H1 (cell line): Measurements from ENCODE around the gene POLR3GL. TPM values are rescaled to one million over a fixed set of nuclear protein-coding genes. Genes with fewer than 3 reads are reported as not detected.
A peak's percentile ranks its signal among the peaks of the same experiment; 100 is the strongest.

Experiments
- CTCF ChIA-PET: fragments of 300-600 bp; sonication (Branson Sonifier 250); formaldehyde crosslinking; loops from one replicate; lab custom pipeline; 2021; ENCODE audit not compliant: partially characterized antibody; lab: Charles Lee
- POLR2A ChIA-PET: fragments of 300-600 bp; sonication (Branson Sonifier 250); formaldehyde crosslinking; loops from one replicate; lab custom pipeline; 2021; ENCODE audit warnings: inconsistent platforms; ENCODE audit not compliant: partially characterized antibody; lab: Charles Lee
- DNase-seq, 2 experiments: peaks; one replicate each; pipeline versions ENCODE4 v3.0.0 to v3.0.0-alpha.2; 2010 to 2022; ENCODE audit warnings: low spot score in 2 of 2, low read depth in 1 of 2, mixed read lengths in 1 of 2
- FAIRE-seq: peaks from 2 replicates; lab custom pipeline; 2011; peaks lifted over from hg19 to GRCh38; lab: Jason Lieb, UNC
- H2AFZ ChIP-seq: 2 replicates; pipeline ENCODE4 v1.8.1; 2012; ENCODE audit warnings: low read length, inconsistent platforms
- H2AK5ac ChIP-seq: 2 replicates; pipeline ENCODE4 v1.6.1; 2013; ENCODE audit warnings: low read depth, low read length
- H2BK120ac ChIP-seq: replicated peaks from 2 replicates; pipeline ENCODE3; 2013; ENCODE audit warnings: low read depth, low read length, inconsistent platforms
- H2BK12ac ChIP-seq: 2 replicates; pipeline ENCODE4 v1.6.1; 2013; ENCODE audit warnings: low read depth, low read length
- H2BK15ac ChIP-seq: 2 replicates; pipeline ENCODE4 v1.6.1; 2013; ENCODE audit warnings: low read length
- H2BK20ac ChIP-seq: 2 replicates; pipeline ENCODE4 v1.6.1; 2013; ENCODE audit warnings: low read length
- H2BK5ac ChIP-seq: 2 replicates; pipeline ENCODE4 v1.6.1; 2013; ENCODE audit warnings: low read depth, low read length
- H3K14ac ChIP-seq: 2 replicates; pipeline ENCODE4 v1.6.1; 2013; ENCODE audit warnings: inconsistent platforms; ENCODE audit not compliant: insufficient read length
- H3K18ac ChIP-seq: 2 replicates; pipeline ENCODE4 v1.6.1; 2013; ENCODE audit warnings: low read length; ENCODE audit errors: extremely low read depth
- H3K23ac ChIP-seq: 2 replicates; pipeline ENCODE4 v1.6.1; 2013; ENCODE audit warnings: inconsistent platforms; ENCODE audit not compliant: insufficient read length
- H3K23me2 ChIP-seq: 2 replicates; pipeline ENCODE4 v1.6.1; 2013; ENCODE audit warnings: low read depth, low read length
- H3K27ac ChIP-seq: 2 replicates; pipeline ENCODE4 v1.6.1; 2011; ENCODE audit warnings: low read depth, low read length, inconsistent platforms
- H3K27me3 ChIP-seq, 4 experiments: replicated peaks in 1 of 4; 1 replicate in 1 of 4; 2 replicates in 3 of 4; pipeline versions ENCODE4 v1.6.1 to v1.8.1; 2011 to 2013; ENCODE audit warnings: low read length in 3 of 4, mild to moderate bottlenecking in 3 of 4, inconsistent platforms in 2 of 4, mixed read lengths in 2 of 4, moderate library complexity in 1 of 4; ENCODE audit not compliant: control insufficient read depth in 3 of 4, insufficient read depth in 3 of 4; ENCODE audit errors: extremely low read depth in 1 of 4
- H3K36me3 ChIP-seq, 4 experiments: 2 replicates each; pipeline versions ENCODE4 v1.6.1 to v1.8.1; 2011 to 2013; ENCODE audit warnings: mild to moderate bottlenecking in 4 of 4, low read length in 3 of 4, moderate library complexity in 2 of 4, control low read depth in 1 of 4, inconsistent platforms in 1 of 4; ENCODE audit not compliant: insufficient read depth in 4 of 4, control insufficient read depth in 2 of 4
- H3K4ac ChIP-seq: replicated peaks from 2 replicates; pipeline ENCODE3; 2013; ENCODE audit warnings: low read length, low read depth, mixed read lengths, inconsistent platforms; ENCODE audit not compliant: insufficient read length
- H3K4me1 ChIP-seq, 4 experiments: replicated peaks in 1 of 4; 1 replicate in 1 of 4; 2 replicates in 3 of 4; pipeline versions ENCODE4 v1.6.1 to v1.8.1; 2011 to 2013; ENCODE audit warnings: low read length in 3 of 4, inconsistent platforms in 2 of 4, mixed read lengths in 1 of 4; ENCODE audit not compliant: insufficient read depth in 4 of 4, control insufficient read depth in 3 of 4
- H3K4me2 ChIP-seq, 2 experiments: 2 replicates each; pipeline versions ENCODE4 v1.6.1 to v1.8.1; 2011 to 2013; ENCODE audit warnings: low read depth in 2 of 2, low read length in 2 of 2, control low read depth in 1 of 2, inconsistent platforms in 1 of 2, mild to moderate bottlenecking in 1 of 2; ENCODE audit not compliant: insufficient read depth in 1 of 2
- H3K4me3 ChIP-seq, 4 experiments: fragments of 200-600, 300-600 bp in 1 of 4; sonication (generic), shearing (Covaris generic), sonication (Bioruptor Twin) in 1 of 4; 2 replicates each; pipeline versions ENCODE4 v1.5.1 to v1.8.1; 2011 to 2016; ENCODE audit warnings: low read length in 4 of 4, low read depth in 3 of 4, control low read depth in 2 of 4, inconsistent platforms in 2 of 4, mild to moderate bottlenecking in 2 of 4, mixed read lengths in 1 of 4, moderate library complexity in 1 of 4; ENCODE audit not compliant: insufficient read depth in 2 of 4; ENCODE audit errors: extremely low read depth in 1 of 4
- H3K56ac ChIP-seq: replicated peaks from 2 replicates; pipeline ENCODE3; 2013; ENCODE audit warnings: low read depth, mild to moderate bottlenecking, mixed read lengths, low read length, inconsistent platforms; ENCODE audit not compliant: insufficient read length
- H3K79me1 ChIP-seq: 2 replicates; pipeline ENCODE4 v1.6.1; 2013; ENCODE audit warnings: low read depth, low read length, control low read depth
- H3K79me2 ChIP-seq, 2 experiments: 2 replicates each; pipeline versions ENCODE4 v1.6.1 to v1.8.1; 2012 to 2013; ENCODE audit warnings: low read length in 2 of 2, mild to moderate bottlenecking in 2 of 2, inconsistent platforms in 1 of 2; ENCODE audit not compliant: insufficient read depth in 2 of 2, control insufficient read depth in 1 of 2
- H3K9ac ChIP-seq, 4 experiments: replicated peaks in 1 of 4; 1 replicate in 1 of 4; 2 replicates in 3 of 4; pipeline versions ENCODE4 v1.6.1 to v1.8.1; 2011 to 2013; ENCODE audit warnings: low read depth in 3 of 4, low read length in 3 of 4, control low read depth in 2 of 4, mild to moderate bottlenecking in 2 of 4, moderate library complexity in 2 of 4, inconsistent platforms in 1 of 4; ENCODE audit errors: extremely low read depth in 1 of 4
- H3K9me3 ChIP-seq, 2 experiments: 2 replicates each; pipeline versions ENCODE4 v1.6.1 to v1.8.1; 2012 to 2013; ENCODE audit warnings: mild to moderate bottlenecking in 2 of 2, moderate library complexity in 2 of 2, control low read depth in 1 of 2, inconsistent platforms in 1 of 2, low read depth in 1 of 2, low read length in 1 of 2, mixed read lengths in 1 of 2; ENCODE audit not compliant: insufficient read depth in 2 of 2
- H4K20me1 ChIP-seq, 2 experiments: replicated peaks in 1 of 2; 2 replicates each; pipeline versions ENCODE3 to v1.8.1; 2011 to 2013; ENCODE audit warnings: inconsistent platforms in 2 of 2, low read length in 2 of 2, mild to moderate bottlenecking in 1 of 2; ENCODE audit not compliant: insufficient read depth in 2 of 2, control insufficient read depth in 1 of 2
- H4K5ac ChIP-seq: 2 replicates; pipeline ENCODE4 v1.6.1; 2013; ENCODE audit warnings: low read length, low read depth, mixed read lengths, inconsistent platforms; ENCODE audit not compliant: insufficient read length
- H4K8ac ChIP-seq: 2 replicates; pipeline ENCODE4 v1.8.0; 2013; ENCODE audit warnings: mild to moderate bottlenecking, moderate library complexity, low read length, inconsistent platforms; ENCODE audit not compliant: insufficient read depth; ENCODE audit errors: extremely low read depth
- H4K91ac ChIP-seq: replicated peaks from 2 replicates; pipeline ENCODE3; 2013; ENCODE audit warnings: low read length, mixed read lengths, inconsistent platforms; ENCODE audit not compliant: insufficient read length
- ASH2L ChIP-seq: fragments of 200-600, 300-600 bp; sonication (generic); IDR thresholded peaks from one replicate; pipeline ENCODE4 v1.7.1; 2017; ENCODE audit warnings: low read length
- CBX5 ChIP-seq: fragments of 300-800, 300-1000 bp; sonication (generic); IDR thresholded peaks from 2 replicates; pipeline ENCODE4 v1.7.1; 2016; ENCODE audit warnings: antibody characterized with exemption, low read length, low read depth
- MAX ChIP-seq: IDR thresholded peaks from 2 replicates; pipeline ENCODE4 v1.6.1; 2012; ENCODE audit warnings: inconsistent platforms
- RBBP5 ChIP-seq: IDR thresholded peaks from 2 replicates; pipeline ENCODE4 v1.7.1; 2012; ENCODE audit warnings: low read depth, mild to moderate bottlenecking, inconsistent platforms, low read length, moderate library complexity, borderline replicate concordance
- RXRA ChIP-seq: IDR thresholded peaks from 2 replicates; pipeline ENCODE4 v1.6.1; 2011; ENCODE audit warnings: low read depth, mild to moderate bottlenecking, low read length, moderate library complexity; ENCODE audit not compliant: insufficient read depth
- SAP30 ChIP-seq: fragments of 300-600 bp; sonication (generic); IDR thresholded peaks from 2 replicates; pipeline ENCODE4 v1.7.1; 2012; ENCODE audit warnings: low read length, moderate library complexity, mild to moderate bottlenecking, inconsistent platforms; ENCODE audit not compliant: insufficient read depth, insufficient replicate concordance
- SP2 ChIP-seq: IDR thresholded peaks from 2 replicates; pipeline ENCODE4 v1.6.1; 2012; ENCODE audit warnings: mild to moderate bottlenecking, low read length, inconsistent platforms
- WGBS, 2 experiments: shearing (Covaris generic) in 1 of 2; methylation state at CpG; one replicate each; pipeline versions ENCODE4 v1.1.6 to v1.1.7; 2013 to 2015; ENCODE audit warnings: low lambda C conversion rate in 2 of 2, mixed read lengths in 2 of 2, inconsistent platforms in 1 of 2, low coverage in 1 of 2, missing lambda C conversion rate in 1 of 2; ENCODE audit not compliant: insufficient replicate concordance in 2 of 2, insufficient coverage in 1 of 2, insufficient read length in 1 of 2; ENCODE audit errors: extremely low coverage in 1 of 2, missing lambda C conversion rate in 1 of 2; 5-methylcytosine and 5-hydroxymethylcytosine counted together
- polyA plus RNA-seq, 7 experiments: library from polyadenylated mRNA; depleted of rRNA in 3 of 7; stranded (reverse) in 5 of 7; unstranded in 2 of 7; fragments of >200 nt in 5 of 7; fragments of 200-250 nt in 2 of 7; gene quantifications; 1 replicate in 5 of 7; 2 replicates in 1 of 7; 4 replicates in 1 of 7; pipeline versions ENCODE4 v1.2.1 to v1.2.3, GENCODE V29; 2011 to 2013; ENCODE audit warnings: missing spikeins in 2 of 7, mixed read lengths in 2 of 7
- total RNA-seq: library from RNA; stranded (reverse); fragmentation: NEBNext Ultra II Directional; extraction: Animal tissue kit (Norgen Biotek cat#: 25700); gene quantifications from 2 replicates; pipeline ENCODE4 v1.2.1, GENCODE V29; 2021

Gene POLR3GL
- total and polyA plus RNA-seq, 2 of the 8 experiments (the other 6 are each of a cell fraction or from before 2014, with no cell fraction given) = 3.1 to 3.9 TPM

- Histone ChIP-seq H3K4me2 (peak overlapping the region; percentile 83 to 96), H3K4me1 (peaks cover 2 to 8% (median 6%) of the 10 kb centered on the region in 4 experiments; a peak in 4 of 7 replicates), H3K79me2 (peaks cover 4 to 27% of the 10 kb centered on the region in 2 experiments; a peak in 3 of 4 replicates), H2BK15ac (peak overlapping the region; percentile 83), H4K5ac (peak overlapping the region; percentile 28), H2BK20ac (peak overlapping the region; percentile 91), H4K20me1 (peaks cover 0 to 2% of the 10 kb centered on the region in 2 experiments), H2AFZ (peak overlapping the region; percentile 37; the same call in 1 of the 2 replicates), H3K9me3 (no peaks in the 10 kb centered on the region)
- POLR2A ChIA-PET = interaction anchor here (0.8 to 13.4 kb wide), 15 partner anchors 8 to 138 kb away, joined by 3 to 218 read pairs (median 4); partner anchors contain the start of genes LIX1L, PEX11B, PIAS3 and RBM8A
- no peak for TF ChIP-seq MAX
- TF ChIP-seq CBX5 = no peak
- peak; percentile 47 for TF ChIP-seq ASH2L
- TF ChIP-seq SP2 = no peak
- TF ChIP-seq RBBP5 = peak; percentile 13; the same call in 1 of the 2 replicates
- TF ChIP-seq RXRA = no peak
- TF ChIP-seq SAP30 = peak; percentile 36
- TF ChIP-seq, all 59 proteins: peak for 3
- Histone ChIP-seq H2BK5ac (peak overlapping the region; percentile 10; the same call in 1 of the 2 replicates), H2AK5ac (peak overlapping the region; percentile 6; the same call in 1 of the 2 replicates), H3K18ac (peak overlapping the region; percentile 56), H3K23ac (no peak overlapping the region), H4K91ac (peak overlapping the region; percentile 2), H3K9ac (peak overlapping the region in 3 of 4 experiments; percentile 62 to 85 (median 65); a peak in 6 of 7 replicates), H3K4ac (peak overlapping the region; percentile 3), H2BK120ac (no peak overlapping the region), H3K36me3 (peaks cover 17 to 33% (median 25%) of the 10 kb centered on the region in 4 experiments), H3K14ac (no peak overlapping the region), H3K23me2 (peaks cover 9% of the 10 kb centered on the region), H3K27me3 (no peaks in the 10 kb centered on the region), H3K27ac (peak overlapping the region; percentile 59), H4K8ac (0 out of 2 replicates have a peak overlapping the region, but pooled peaks have one; percentile 54), H3K56ac (no peak overlapping the region), H3K4me3 (peak overlapping the region; percentile 75 to 96 (median 92)), H3K79me1 (peaks cover 6% of the 10 kb centered on the region; the same call in 1 of the 2 replicates), H2BK12ac (peak overlapping the region; percentile 98)
- WGBS, 2 experiments = 34% methylated on average over 12 of the region's 12 CpGs; no CpG with 5 or more reads in 1 of the 2 experiments
- DNase-seq (no peak), FAIRE-seq (no peak)
- CTCF ChIA-PET = interaction anchor here (1.2 to 12.6 kb wide), 4 partner anchors 9 to 21 kb away, joined by 5 to 93 read pairs (median 12); no protein-coding TSS in a partner anchor
These were observed 32.7 kb downstream of the POLR3GL start for GRCh38 chr1:145997016-145997717.
